Body of pancreas (tissue), 4 donors: ENCODE results near the gene PLXNB3. TPM values are rescaled to one million over a fixed set of nuclear protein-coding genes. Genes with fewer than 3 reads are reported as not detected.

ENCODE experiments used
- ATAC-seq: fragments of 150-250 bp; one replicate; pipeline ENCODE4 v1.9.1; 2016
- DNase-seq, 4 donors: peaks; one replicate each; pipeline ENCODE4 v3.0.0-alpha.2; 2019
- H3K27ac ChIP-seq, 4 donors: fragments of 200-600 bp; sonication (generic); 1 replicate in 3 of 4; 2 replicates in 1 of 4; pipeline versions ENCODE4 v1.5.1 to v1.6.1; 2016 to 2019; ENCODE audit warnings: mild to moderate bottlenecking in 1 of 4, mixed read lengths in 1 of 4, moderate library complexity in 1 of 4
- H3K27me3 ChIP-seq, 2 donors: fragments of 200-600 bp; sonication (generic); one replicate each; pipeline ENCODE4 v1.6.0; 2016; ENCODE audit warnings: mild to moderate bottlenecking in 1 of 2
- H3K36me3 ChIP-seq, 2 donors: fragments of 200-600 bp; sonication (generic); replicated peaks in 1 of 2; 2 replicates each; pipeline ENCODE4 v1.5.1; 2016; ENCODE audit warnings: low read depth in 2 of 2; ENCODE audit not compliant: insufficient read depth in 1 of 2
- H3K4me1 ChIP-seq: fragments of 200-600 bp; sonication (generic); one replicate; pipeline ENCODE4 v1.6.0; 2016
- H3K4me3 ChIP-seq, 2 donors: fragments of 200-600 bp; sonication (generic); 1 replicate in 1 of 2; 2 replicates in 1 of 2; pipeline ENCODE4 v1.5.1; 2016 to 2019
- H3K9me3 ChIP-seq, 3 donors: fragments of 200-600 bp; sonication (generic); 1 replicate in 2 of 3; 2 replicates in 1 of 3; pipeline ENCODE4 v1.5.1; 2016
- CTCF ChIP-seq, 7 experiments: fragments of 450-650 bp in 4 of 7; fragments of 200-600 bp in 3 of 7; sonication (generic) in 3 of 7; IDR thresholded peaks; one replicate each; pipeline ENCODE4 v1.5.1; 2016 to 2019; ENCODE audit warnings: antibody characterized with exemption in 7 of 7
- POLR2A ChIP-seq, 3 donors: fragments of 450-650 bp; IDR thresholded peaks; one replicate each; pipeline ENCODE4 v1.6.1; 2016; ENCODE audit warnings: antibody characterized with exemption in 3 of 3, mild to moderate bottlenecking in 2 of 3
- WGBS, 2 donors: methylation state at CpG; one replicate each; pipeline ENCODE4 v1.1.5; 2017; 5-methylcytosine and 5-hydroxymethylcytosine counted together
- intact Hi-C: fragments of 100-400 bp; cut with DNase I; formaldehyde crosslinking; loops from one replicate; pipeline ENCODE4 v1.15.1; 2023
- total RNA-seq, 2 donors: library from RNA; depleted of rRNA; stranded (reverse); fragments of >200 nt; gene quantifications; one replicate each; pipeline ENCODE4 v1.1.0, GENCODE V29; 2016

The PLXNB3 gene
- total RNA-seq, 2 donors from 2014 or later, result 4.2 to 13.2 TPM

- Histone ChIP-seq H3K27me3 (no peaks in the 10 kb centered on the region), H3K9me3 (no peaks in the 10 kb centered on the region), H3K4me1 (peaks cover 15% of the 10 kb centered on the region), H3K4me3 (no peak overlapping the region), H3K36me3 (peaks cover 0 to 3% of the 10 kb centered on the region in 2 donors), H3K27ac (no peak overlapping the region)
- no peak for TF ChIP-seq CTCF (IDR thresholded peaks at IDR 0.05)
- no peak for TF ChIP-seq POLR2A (IDR thresholded peaks at IDR 0.05)
- intact Hi-C loops, result no loop called here
- ATAC-seq (no peak), DNase-seq (no peak)
- 91% methylated on average over 8 of the region's 12 CpGs; no CpG with 5 or more reads in 1 of the 2 donors for WGBS, 2 donors
Measured at GRCh38 chrX:153789654-153790053, 25.6 kb downstream of the PLXNB3 start.

- no peaks in the 10 kb centered on the region for H3K36me3 ChIP-seq
- no peak overlapping the region for H3K27ac ChIP-seq
- WGBS, 2 donors, result 77 to 79% methylated on average over 12 to 17 of the region's 17 CpGs
- H3K27me3 ChIP-seq, result no peaks in the 10 kb centered on the region
- H3K4me3 ChIP-seq, result no peak overlapping the region
- peaks cover 26% of the 10 kb centered on the region for H3K4me1 ChIP-seq
- TF ChIP-seq POLR2A (IDR thresholded peaks at IDR 0.05), result no peak
- TF ChIP-seq CTCF (IDR thresholded peaks at IDR 0.05), result no peak
- DNase-seq (no peak), ATAC-seq (no peak)
- intact Hi-C loops, result no loop called here
- no peaks in the 10 kb centered on the region for H3K9me3 ChIP-seq
Measured at GRCh38 chrX:153791104-153791852, 27.2 kb downstream of the PLXNB3 start.

- H3K4me3 ChIP-seq, result no peak overlapping the region
- H3K9me3 ChIP-seq, result no peaks in the 10 kb centered on the region
- no peak overlapping the region for H3K27ac ChIP-seq
- intact Hi-C loops, result no loop called here
- no peak for DNase-seq
- no peak for ATAC-seq
- no peaks in the 10 kb centered on the region for H3K27me3 ChIP-seq
- 90% methylated on average over 5 of the region's 6 CpGs; no CpG with 5 or more reads in 1 of the 2 donors for WGBS, 2 donors
- TF ChIP-seq POLR2A (IDR thresholded peaks at IDR 0.05) (no peak), CTCF (IDR thresholded peaks at IDR 0.05) (no peak)
- peaks cover 37% of the 10 kb centered on the region for H3K4me1 ChIP-seq
- H3K36me3 ChIP-seq, result no peaks in the 10 kb centered on the region
Measured at GRCh38 chrX:153792368-153792767, 28.3 kb downstream of the PLXNB3 start.

GRCh38 chrX:153793291-153793690 lies 29.2 kb downstream of the PLXNB3 start:
- ATAC-seq, result no peak
- DNase-seq, result peak in 1 of 4 donors; percentile 8
- Histone ChIP-seq H3K36me3 (no peaks in the 10 kb centered on the region), H3K4me3 (peak overlapping the region; percentile 20 to 45), H3K27ac (peak overlapping the region; percentile 68 to 96 (median 93)), H3K27me3 (no peaks in the 10 kb centered on the region), H3K9me3 (no peaks in the 10 kb centered on the region), H3K4me1 (peaks cover 39% of the 10 kb centered on the region)
- 6 to 24% methylated on average over 4 to 7 of the region's 7 CpGs for WGBS, 2 donors
- TF ChIP-seq CTCF (IDR thresholded peaks at IDR 0.05), result no peak
- no peak for TF ChIP-seq POLR2A (IDR thresholded peaks at IDR 0.05)
- intact Hi-C loops, result no loop called here
